Measurements from ENCODE around the gene ACER2.
"Not testable (repeated sequence)": the region's sequence is repeated elsewhere in the genome, so short reads cannot be mapped to it uniquely, and the experiment has no call there.

DNA sequence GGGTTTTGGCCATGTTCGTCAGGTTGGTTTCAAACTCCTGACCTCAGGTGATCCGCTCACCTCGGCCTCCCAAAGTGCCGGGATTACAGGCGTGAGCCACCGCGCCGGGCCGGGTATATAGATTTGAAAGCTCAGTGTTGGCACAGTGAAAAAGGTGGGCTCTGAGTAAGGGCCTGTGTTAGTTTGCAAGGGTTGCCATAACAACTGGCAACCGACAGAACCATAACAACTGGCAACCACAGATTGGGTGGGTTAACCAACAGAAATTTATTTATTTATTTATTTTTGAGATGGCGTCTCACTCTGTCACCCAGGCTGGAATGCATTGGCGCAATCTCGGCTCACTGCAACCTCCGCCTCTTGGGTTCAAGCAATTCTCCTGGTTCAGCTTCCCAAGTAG, 23.6 kb upstream of the ACER2 start:
- not testable (repeated sequence) for TF ChIP-seq ZNF341 (tag by site-specific recombination; IDR thresholded peaks at IDR 0.05; ENCODE audit: low read depth); ZNF423 (tag by site-specific recombination; IDR thresholded peaks at IDR 0.05); ZNF2 (tag by site-specific recombination; IDR thresholded peaks at IDR 0.05); OSR2 (tag by site-specific recombination; IDR thresholded peaks at IDR 0.05); ZNF202 (tag by site-specific recombination; IDR thresholded peaks at IDR 0.05; ENCODE audit: borderline replicate concordance); RBAK (tag by site-specific recombination; IDR thresholded peaks at IDR 0.05); ZBTB8A (tag by site-specific recombination; IDR thresholded peaks at IDR 0.05)
- TF ChIP-seq, protein P1, sequence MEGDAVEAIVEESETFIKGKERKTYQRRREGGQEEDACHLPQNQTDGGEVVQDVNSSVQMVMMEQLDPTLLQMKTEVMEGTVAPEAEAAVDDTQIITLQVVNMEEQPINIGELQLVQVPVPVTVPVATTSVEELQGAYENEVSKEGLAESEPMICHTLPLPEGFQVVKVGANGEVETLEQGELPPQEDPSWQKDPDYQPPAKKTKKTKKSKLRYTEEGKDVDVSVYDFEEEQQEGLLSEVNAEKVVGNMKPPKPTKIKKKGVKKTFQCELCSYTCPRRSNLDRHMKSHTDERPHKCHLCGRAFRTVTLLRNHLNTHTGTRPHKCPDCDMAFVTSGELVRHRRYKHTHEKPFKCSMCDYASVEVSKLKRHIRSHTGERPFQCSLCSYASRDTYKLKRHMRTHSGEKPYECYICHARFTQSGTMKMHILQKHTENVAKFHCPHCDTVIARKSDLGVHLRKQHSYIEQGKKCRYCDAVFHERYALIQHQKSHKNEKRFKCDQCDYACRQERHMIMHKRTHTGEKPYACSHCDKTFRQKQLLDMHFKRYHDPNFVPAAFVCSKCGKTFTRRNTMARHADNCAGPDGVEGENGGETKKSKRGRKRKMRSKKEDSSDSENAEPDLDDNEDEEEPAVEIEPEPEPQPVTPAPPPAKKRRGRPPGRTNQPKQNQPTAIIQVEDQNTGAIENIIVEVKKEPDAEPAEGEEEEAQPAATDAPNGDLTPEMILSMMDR (tag by site-specific recombination; IDR thresholded peaks at IDR 0.05), result not testable (repeated sequence)
- TF ChIP-seq, protein P2, sequence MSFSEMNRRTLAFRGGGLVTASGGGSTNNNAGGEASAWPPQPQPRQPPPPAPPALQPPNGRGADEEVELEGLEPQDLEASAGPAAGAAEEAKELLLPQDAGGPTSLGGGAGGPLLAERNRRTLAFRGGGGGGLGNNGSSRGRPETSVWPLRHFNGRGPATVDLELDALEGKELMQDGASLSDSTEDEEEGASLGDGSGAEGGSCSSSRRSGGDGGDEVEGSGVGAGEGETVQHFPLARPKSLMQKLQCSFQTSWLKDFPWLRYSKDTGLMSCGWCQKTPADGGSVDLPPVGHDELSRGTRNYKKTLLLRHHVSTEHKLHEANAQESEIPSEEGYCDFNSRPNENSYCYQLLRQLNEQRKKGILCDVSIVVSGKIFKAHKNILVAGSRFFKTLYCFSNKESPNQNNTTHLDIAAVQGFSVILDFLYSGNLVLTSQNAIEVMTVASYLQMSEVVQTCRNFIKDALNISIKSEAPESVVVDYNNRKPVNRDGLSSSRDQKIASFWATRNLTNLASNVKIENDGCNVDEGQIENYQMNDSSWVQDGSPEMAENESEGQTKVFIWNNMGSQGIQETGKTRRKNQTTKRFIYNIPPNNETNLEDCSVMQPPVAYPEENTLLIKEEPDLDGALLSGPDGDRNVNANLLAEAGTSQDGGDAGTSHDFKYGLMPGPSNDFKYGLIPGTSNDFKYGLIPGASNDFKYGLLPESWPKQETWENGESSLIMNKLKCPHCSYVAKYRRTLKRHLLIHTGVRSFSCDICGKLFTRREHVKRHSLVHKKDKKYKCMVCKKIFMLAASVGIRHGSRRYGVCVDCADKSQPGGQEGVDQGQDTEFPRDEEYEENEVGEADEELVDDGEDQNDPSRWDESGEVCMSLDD (tag by site-specific recombination; IDR thresholded peaks at IDR 0.05), result not testable (repeated sequence)

All from HEK293 (cell line).